ENCODE measurements around the gene LRCH2. TPM values are rescaled to one million over a fixed set of nuclear protein-coding genes. Genes with fewer than 3 reads are reported as not detected.

LRCH2 gene, protein sequence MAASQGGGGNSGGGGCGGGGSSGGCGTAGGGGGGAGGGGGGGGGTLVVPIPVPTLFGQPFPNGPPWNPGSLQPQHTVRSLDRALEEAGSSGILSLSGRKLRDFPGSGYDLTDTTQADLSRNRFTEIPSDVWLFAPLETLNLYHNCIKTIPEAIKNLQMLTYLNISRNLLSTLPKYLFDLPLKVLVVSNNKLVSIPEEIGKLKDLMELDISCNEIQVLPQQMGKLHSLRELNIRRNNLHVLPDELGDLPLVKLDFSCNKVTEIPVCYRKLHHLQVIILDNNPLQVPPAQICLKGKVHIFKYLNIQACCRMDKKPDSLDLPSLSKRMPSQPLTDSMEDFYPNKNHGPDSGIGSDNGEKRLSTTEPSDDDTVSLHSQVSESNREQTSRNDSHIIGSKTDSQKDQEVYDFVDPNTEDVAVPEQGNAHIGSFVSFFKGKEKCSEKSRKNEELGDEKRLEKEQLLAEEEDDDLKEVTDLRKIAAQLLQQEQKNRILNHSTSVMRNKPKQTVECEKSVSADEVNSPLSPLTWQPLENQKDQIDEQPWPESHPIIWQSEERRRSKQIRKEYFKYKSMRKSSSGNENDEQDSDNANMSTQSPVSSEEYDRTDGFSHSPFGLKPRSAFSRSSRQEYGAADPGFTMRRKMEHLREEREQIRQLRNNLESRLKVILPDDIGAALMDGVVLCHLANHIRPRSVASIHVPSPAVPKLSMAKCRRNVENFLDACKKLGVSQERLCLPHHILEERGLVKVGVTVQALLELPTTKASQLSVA
- 0.02 to 0.03 TPM (median 0.02 TPM) in 3 of 5 replicates, not detected in the others for total RNA-seq (2022; extraction: Qiagen RNA extraction)

DNA sequence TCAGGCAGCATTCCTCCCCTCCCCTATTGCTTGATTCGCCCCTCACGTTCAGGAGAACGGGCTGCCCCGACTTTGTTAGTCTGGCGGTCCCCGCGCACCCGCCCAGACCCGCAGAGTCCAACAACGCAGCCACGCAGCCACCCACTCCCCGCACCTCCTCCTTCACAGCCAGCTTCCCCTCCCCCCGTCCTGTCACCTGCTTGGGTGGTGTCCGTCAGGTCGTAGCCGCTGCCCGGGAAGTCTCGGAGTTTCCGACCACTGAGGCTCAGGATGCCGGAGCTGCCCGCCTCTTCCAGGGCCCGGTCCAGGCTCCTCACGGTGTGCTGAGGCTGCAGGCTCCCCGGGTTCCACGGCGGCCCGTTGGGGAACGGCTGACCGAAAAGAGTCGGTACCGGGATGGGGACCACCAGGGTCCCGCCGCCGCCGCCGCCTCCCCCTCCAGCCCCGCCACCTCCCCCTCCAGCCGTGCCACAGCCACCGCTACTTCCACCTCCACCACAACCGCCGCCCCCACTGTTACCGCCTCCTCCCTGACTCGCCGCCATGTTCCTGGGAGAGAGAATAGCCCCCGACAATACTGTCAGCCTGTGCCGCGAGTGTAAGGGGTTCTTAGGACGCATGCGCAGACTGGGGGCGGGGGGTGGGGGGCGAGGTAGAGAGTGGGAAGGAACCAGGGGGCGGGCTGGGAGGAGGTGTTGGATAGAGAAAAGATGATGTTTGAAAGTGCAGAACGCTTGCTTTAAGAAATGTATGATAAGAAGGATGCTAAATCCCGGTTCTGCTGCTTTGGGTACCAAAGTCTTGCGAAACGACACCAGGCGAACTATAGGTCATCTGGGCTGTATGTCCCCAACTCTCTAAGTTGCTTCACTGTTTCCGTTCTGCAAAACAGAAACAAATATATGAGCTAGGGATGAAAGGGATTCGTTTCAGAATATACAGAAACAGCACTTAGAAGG is at the start of gene LRCH2:
Gene LRCH2, minus strand, starts transcription at position 600 of the 959 bp plus-strand sequence. Its CDS starts 55 bp downstream, at position 545.

DNA sequence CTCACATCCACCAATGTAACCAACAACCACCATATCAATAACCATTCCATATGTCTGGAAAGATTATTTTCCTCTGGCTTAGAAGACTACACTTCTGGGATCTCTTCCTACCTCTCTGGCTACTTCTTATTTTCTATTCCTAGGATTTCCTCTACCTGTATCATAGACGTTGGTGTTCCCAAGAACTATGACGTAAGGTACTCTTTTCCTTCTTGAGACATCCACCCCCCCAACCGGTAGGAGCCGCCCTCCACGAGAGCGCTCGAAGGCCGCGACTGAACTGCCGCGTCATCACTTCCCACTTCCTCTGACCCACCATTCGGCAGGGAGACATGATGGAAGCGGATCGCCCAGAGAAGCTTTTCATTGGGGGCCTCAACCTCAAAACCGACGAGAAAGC is 44.8 kb downstream of the LRCH2 start, which contains the start of gene RBMXL3:
Gene RBMXL3, plus strand, starts transcription at position 301 of the 400 bp plus-strand sequence. Its CDS starts 32 bp downstream, at position 333.

Other genes with a start within 250 kb of the LRCH2 start
- 0.06 to 0.08 TPM (median 0.06 TPM) in 3 of 5 replicates, not detected in the others for gene IL13RA2, start 216.5 kb downstream of the LRCH2 start, total RNA-seq (2022; extraction: Qiagen RNA extraction)
- gene RBMXL3, start 44.7 kb downstream of the LRCH2 start, total RNA-seq (2022; extraction: Qiagen RNA extraction), result not detected in 5 replicates
- gene LUZP4, start 55.6 kb upstream of the LRCH2 start, total RNA-seq (2022; extraction: Qiagen RNA extraction), result not detected in 5 replicates